ENCODE results near the gene HDAC4. TPM values are rescaled to one million over a fixed set of nuclear protein-coding genes. Genes with fewer than 3 reads are reported as not detected.

HDAC4 gene
- total RNA-seq, 4 donors from 2014 or later = 24.8 to 82.9 (median 41.3) TPM

- TF ChIP-seq CTCF (IDR thresholded peaks at IDR 0.05; ENCODE audit: low read depth) = no peak
Measured at GRCh38 chr2:239250216-239251081, 150.4 kb downstream of the HDAC4 start.

DNA sequence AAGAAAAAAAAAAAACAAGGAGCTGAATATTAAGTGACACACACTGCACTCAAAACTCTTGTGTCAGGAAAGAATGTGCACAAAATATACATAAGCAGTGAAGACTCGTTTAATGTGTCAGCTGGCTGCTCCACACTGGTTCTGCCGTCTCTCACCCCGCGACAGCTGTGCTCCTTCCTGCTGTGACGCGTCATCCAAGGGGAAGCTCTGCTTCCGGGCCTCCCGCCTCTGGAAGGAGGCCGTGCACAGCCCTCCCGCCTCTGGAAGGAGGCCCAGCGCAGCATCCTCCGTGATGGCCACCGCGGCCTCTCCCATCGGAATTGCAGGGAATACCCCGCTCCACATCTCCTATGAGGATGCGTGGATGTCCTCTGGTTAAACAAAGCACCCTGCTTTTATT lies 151.0 kb downstream of the HDAC4 start:
- TF ChIP-seq CTCF (IDR thresholded peaks at IDR 0.05; ENCODE audit: low read depth) = no peak

DNA sequence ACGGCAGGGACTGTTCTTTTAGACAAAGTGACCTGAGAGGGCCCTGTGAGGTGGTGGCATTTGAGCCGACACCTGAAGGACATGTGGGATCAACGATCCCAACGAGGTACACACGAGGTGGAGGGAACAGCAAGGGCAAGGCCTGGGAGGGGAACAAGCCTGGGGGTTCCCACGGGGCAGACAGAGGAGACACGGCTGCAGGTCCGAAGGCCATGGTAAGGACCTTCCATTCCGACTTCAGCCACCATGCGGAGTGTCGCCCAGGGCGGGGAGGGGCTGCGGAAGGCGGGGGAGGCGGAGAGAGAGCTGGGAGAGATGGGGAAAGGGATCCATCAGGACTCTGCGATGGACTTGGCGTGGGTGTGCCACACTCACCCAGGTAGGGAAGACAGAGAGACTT lies 151.8 kb downstream of the HDAC4 start:
- TF ChIP-seq CTCF (IDR thresholded peaks at IDR 0.05; ENCODE audit: low read depth) = no peak

GRCh38 chr2:239247401-239248245 lies 153.2 kb downstream of the HDAC4 start:
- TF ChIP-seq CTCF (IDR thresholded peaks at IDR 0.05; ENCODE audit: low read depth) = no peak

DNA sequence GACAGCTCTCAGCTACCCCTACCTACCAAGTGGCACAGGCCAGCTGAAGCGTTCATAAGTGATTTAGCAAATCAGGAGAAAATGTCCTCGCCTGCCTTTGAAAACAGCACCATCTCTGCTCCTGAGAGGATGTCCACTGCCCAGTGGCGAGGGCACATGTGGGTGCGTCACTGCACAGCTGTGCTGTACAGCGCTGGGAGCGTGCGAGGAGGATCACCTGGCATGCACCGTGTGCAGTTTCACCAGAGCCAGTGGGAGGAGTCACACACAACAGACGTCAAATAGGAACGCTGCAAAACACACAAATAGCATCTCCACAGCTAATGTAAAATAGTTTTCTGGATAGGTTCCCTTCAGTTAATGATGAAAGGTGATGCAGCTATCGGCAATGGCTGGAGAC lies 154.1 kb downstream of the HDAC4 start:
- TF ChIP-seq CTCF (IDR thresholded peaks at IDR 0.05; ENCODE audit: low read depth) = no peak

GRCh38 chr2:239245872-239246721 lies 154.7 kb downstream of the HDAC4 start:
- no peak for TF ChIP-seq CTCF (IDR thresholded peaks at IDR 0.05; ENCODE audit: low read depth)

All from subcutaneous adipose tissue (tissue), 4 donors.